DMS114 treated with DMSO at 0.1 percent for 48 hours (cell line): ENCODE data around the gene KIF4A.

Experiments used
- DNase-seq: peaks from one replicate; lab custom pipeline; 2025; ENCODE audit not compliant: unreplicated experiment; lab: John Stamatoyannopoulos, UW

The KIF4A gene

GRCh38 chrX:70468709-70469108, 178.8 kb downstream of the KIF4A start:
- DNase-seq: no peak
